Epidermal melanocyte (primary cell): ENCODE measurements around the gene WBP11.
"Not testable (repeated sequence)": the region's sequence is repeated elsewhere in the genome, so short reads cannot be mapped to it uniquely, and the experiment has no call there.

Source experiments
- DNase-seq: peaks from one replicate; pipeline ENCODE4 v3.0.0; 2011; ENCODE audit warnings: low spot score; ENCODE audit not compliant: insufficient read length

Gene WBP11

GRCh38 chr12:14772946-14773345 is 30.3 kb downstream of the WBP11 start:
- no peak for DNase-seq

- DNase-seq = no peak
These were observed 31.6 kb downstream of the WBP11 start for GRCh38 chr12:14771651-14772137.

- DNase-seq = peak; percentile 76
These were observed 32.5 kb downstream of the WBP11 start for GRCh38 chr12:14770496-14771461.

GRCh38 chr12:14769969-14770495 is 33.2 kb downstream of the WBP11 start:
- DNase-seq = no peak

- no peak for DNase-seq
These were observed 33.8 kb downstream of the WBP11 start for GRCh38 chr12:14769466-14769968.

GRCh38 chr12:14768823-14769405 is 34.4 kb downstream of the WBP11 start:
- no peak for DNase-seq

- DNase-seq = no peak
These were observed 35.7 kb downstream of the WBP11 start for GRCh38 chr12:14767617-14768016.

GRCh38 chr12:14766649-14767215 is 36.5 kb downstream of the WBP11 start:
- no peak for DNase-seq

GRCh38 chr12:14766020-14766419 is 37.3 kb downstream of the WBP11 start:
- DNase-seq = not testable (repeated sequence)

- DNase-seq = no peak
These were observed 37.9 kb downstream of the WBP11 start for GRCh38 chr12:14765398-14765797.

GRCh38 chr12:14759711-14760280 is 43.5 kb downstream of the WBP11 start:
- DNase-seq = not testable (repeated sequence)

- no peak for DNase-seq
These were observed 46.7 kb downstream of the WBP11 start for GRCh38 chr12:14756334-14757143.

- DNase-seq = no peak
These were observed 51.3 kb downstream of the WBP11 start for GRCh38 chr12:14751986-14752385.

GRCh38 chr12:14743061-14743460 is 60.2 kb downstream of the WBP11 start:
- DNase-seq = no peak

- no peak for DNase-seq
These were observed 61.3 kb downstream of the WBP11 start for GRCh38 chr12:14741942-14742341.

- no peak for DNase-seq
These were observed 62.1 kb downstream of the WBP11 start for GRCh38 chr12:14741153-14741552.

GRCh38 chr12:14736441-14736840 is 66.8 kb downstream of the WBP11 start:
- not testable (repeated sequence) for DNase-seq
